ENCODE results near the gene ADK. TPM values are rescaled to one million over a fixed set of nuclear protein-coding genes. Genes with fewer than 3 reads are reported as not detected.

ADK gene
- total and polyA plus RNA-seq, 2 experiments from 2014 or later = 39.9 to 53.0 TPM

GRCh38 chr10:74612195-74612594, 461.2 kb downstream of the ADK start (continued):
- no peak for TF ChIP-seq ZNF462 (CRISPR knock-in tag; IDR thresholded peaks at IDR 0.05)
- TF ChIP-seq JUNB (IDR thresholded peaks at IDR 0.05; ENCODE audit: unreplicated experiment) = no peak
- TF ChIP-seq ZNF331 (CRISPR knock-in tag; IDR thresholded peaks at IDR 0.05; ENCODE audit: low read depth) = no peak
- TF ChIP-seq CREB1 (CRISPR knock-in tag; IDR thresholded peaks at IDR 0.05; ENCODE audit: low read depth) = no peak

- no peaks in the 10 kb centered on the region for H3K27me3 Mint-ChIP-seq (ENCODE audit: insufficient read depth, low read depth, poor library complexity)
- Histone ChIP-seq H3K79me2 (replicated peaks; ENCODE audit: insufficient read depth) (no peaks in the 10 kb centered on the region), H3K4me3 (no peak overlapping the region), H2AFZ (no peak overlapping the region), H3K27me3 (ENCODE audit: insufficient read depth) (no peaks in the 10 kb centered on the region), H3K4me2 (no peak overlapping the region), H4K20me1 (replicated peaks; ENCODE audit: insufficient read depth) (no peaks in the 10 kb centered on the region), H3K9me2 (ENCODE audit: insufficient read depth) (0 out of 2 replicates have a peak, but pooled peaks cover 3% of the 10 kb centered on the region), H3K27ac (ENCODE audit: low read depth) (no peak overlapping the region), H3K4me1 (ENCODE audit: insufficient read depth) (peaks cover 9% of the 10 kb centered on the region), H3F3A (replicated peaks; ENCODE audit: low read depth) (no peaks in the 10 kb centered on the region), H3K36me3 (ENCODE audit: insufficient read depth) (no peaks in the 10 kb centered on the region)
- DNase-seq (ENCODE audit: low spot score) = no peak
- no peak overlapping the region for H3K27ac Mint-ChIP-seq
- peaks cover 5% of the 10 kb centered on the region; the same call in 1 of the 3 replicates for H3K4me1 Mint-ChIP-seq
- peaks cover 14% of the 10 kb centered on the region; the same call in 2 of the 3 replicates for H3K9me3 Mint-ChIP-seq
- H3K4me3 Mint-ChIP-seq = no peak overlapping the region
- no peak for ATAC-seq
- H3K36me3 Mint-ChIP-seq (ENCODE audit: low read depth) = peaks cover 17% of the 10 kb centered on the region; the same call in 2 of the 3 replicates
- no peak for TF ChIP-seq EZH2 (IDR thresholded peaks at IDR 0.05; ENCODE audit: low read depth, unreplicated experiment)
- TF ChIP-seq ZNF462 (CRISPR knock-in tag; IDR thresholded peaks at IDR 0.05) = no peak
- TF ChIP-seq STAT1 (IDR thresholded peaks at IDR 0.05; ENCODE audit: unreplicated experiment) = no peak
Observed at GRCh38 chr10:74620626-74621025, 469.6 kb downstream of the ADK start.
